ENCODE measurements around the gene ARHGEF1.
A peak's percentile ranks its signal among the peaks of the same experiment; 100 is the strongest.

The ARHGEF1 gene

GRCh38 chr19:41944336-41944735 is 61.4 kb downstream of the ARHGEF1 start:
- Histone ChIP-seq H3K4me1 (ENCODE audit: control insufficient read depth, low read depth, low read length) (no peaks in the 10 kb centered on the region), H3K9me3 (ENCODE audit: control insufficient read depth, low read depth, low read length) (no peaks in the 10 kb centered on the region), H3K27me3 (ENCODE audit: control insufficient read depth, insufficient read depth, low read length) (peaks cover 23% of the 10 kb centered on the region), H3K9ac (ENCODE audit: low read length) (no peak overlapping the region), H3K27ac (ENCODE audit: low read length) (no peak overlapping the region), H3K4me3 (ENCODE audit: low read length) (no peak overlapping the region), H3K36me3 (ENCODE audit: control insufficient read depth, low read depth, low read length) (no peaks in the 10 kb centered on the region)

- no peak overlapping the region for H3K27ac ChIP-seq (ENCODE audit: low read length)
- H3K9ac ChIP-seq (ENCODE audit: low read length), result no peak overlapping the region
- no peak overlapping the region for H3K4me3 ChIP-seq (ENCODE audit: low read length)
- H3K9me3 ChIP-seq (ENCODE audit: control insufficient read depth, low read depth, low read length), result no peaks in the 10 kb centered on the region
- no peaks in the 10 kb centered on the region for H3K4me1 ChIP-seq (ENCODE audit: control insufficient read depth, low read depth, low read length)
- no peaks in the 10 kb centered on the region for H3K36me3 ChIP-seq (ENCODE audit: control insufficient read depth, low read depth, low read length)
- peaks cover 17% of the 10 kb centered on the region for H3K27me3 ChIP-seq (ENCODE audit: control insufficient read depth, insufficient read depth, low read length)
Observed at GRCh38 chr19:41945135-41945766, 62.3 kb downstream of the ARHGEF1 start.

- no peaks in the 10 kb centered on the region for H3K4me1 ChIP-seq (ENCODE audit: control insufficient read depth, low read depth, low read length)
- H3K27me3 ChIP-seq (ENCODE audit: control insufficient read depth, insufficient read depth, low read length), result no peaks in the 10 kb centered on the region
- no peaks in the 10 kb centered on the region for H3K36me3 ChIP-seq (ENCODE audit: control insufficient read depth, low read depth, low read length)
- no peaks in the 10 kb centered on the region for H3K9me3 ChIP-seq (ENCODE audit: control insufficient read depth, low read depth, low read length)
- H3K4me3 ChIP-seq (ENCODE audit: low read length), result no peak overlapping the region
- no peak overlapping the region for H3K9ac ChIP-seq (ENCODE audit: low read length)
- H3K27ac ChIP-seq (ENCODE audit: low read length), result no peak overlapping the region
Observed at GRCh38 chr19:41947091-41947490, 64.1 kb downstream of the ARHGEF1 start.

GRCh38 chr19:41951686-41952172 is 68.7 kb downstream of the ARHGEF1 start:
- Histone ChIP-seq H3K27ac (ENCODE audit: low read length) (no peak overlapping the region), H3K9ac (ENCODE audit: low read length) (no peak overlapping the region), H3K4me3 (ENCODE audit: low read length) (peak overlapping the region; percentile 44)

GRCh38 chr19:41955521-41955920 is 72.5 kb downstream of the ARHGEF1 start:
- Histone ChIP-seq H3K9ac (ENCODE audit: low read length) (no peak overlapping the region), H3K9me3 (ENCODE audit: control insufficient read depth, low read depth, low read length) (no peaks in the 10 kb centered on the region)

More at GRCh38 chr19:41951686-41952172, 68.7 kb downstream of the ARHGEF1 start:
- Histone ChIP-seq H3K4me1 (ENCODE audit: control insufficient read depth, low read depth, low read length) (no peaks in the 10 kb centered on the region), H3K27me3 (ENCODE audit: control insufficient read depth, insufficient read depth, low read length) (no peaks in the 10 kb centered on the region), H3K9me3 (ENCODE audit: control insufficient read depth, low read depth, low read length) (no peaks in the 10 kb centered on the region), H3K36me3 (ENCODE audit: control insufficient read depth, low read depth, low read length) (no peaks in the 10 kb centered on the region)

GRCh38 chr19:41956621-41957020 is 73.6 kb downstream of the ARHGEF1 start:
- H3K4me3 ChIP-seq (ENCODE audit: low read length), result no peak overlapping the region
- H3K27me3 ChIP-seq (ENCODE audit: control insufficient read depth, insufficient read depth, low read length), result no peaks in the 10 kb centered on the region
- peaks cover 6% of the 10 kb centered on the region for H3K4me1 ChIP-seq (ENCODE audit: control insufficient read depth, low read depth, low read length)
- H3K27ac ChIP-seq (ENCODE audit: low read length), result no peak overlapping the region
- H3K36me3 ChIP-seq (ENCODE audit: control insufficient read depth, low read depth, low read length), result no peaks in the 10 kb centered on the region
- no peak overlapping the region for H3K9ac ChIP-seq (ENCODE audit: low read length)
- H3K9me3 ChIP-seq (ENCODE audit: control insufficient read depth, low read depth, low read length), result no peaks in the 10 kb centered on the region

More at GRCh38 chr19:41955521-41955920, 72.5 kb downstream of the ARHGEF1 start:
- Histone ChIP-seq H3K27ac (ENCODE audit: low read length) (no peak overlapping the region), H3K4me3 (ENCODE audit: low read length) (no peak overlapping the region), H3K4me1 (ENCODE audit: control insufficient read depth, low read depth, low read length) (peaks cover 6% of the 10 kb centered on the region), H3K27me3 (ENCODE audit: control insufficient read depth, insufficient read depth, low read length) (no peaks in the 10 kb centered on the region), H3K36me3 (ENCODE audit: control insufficient read depth, low read depth, low read length) (no peaks in the 10 kb centered on the region)
